Measurements from ENCODE around the gene SYNE2. TPM values are rescaled to one million over a fixed set of nuclear protein-coding genes. Genes with fewer than 3 reads are reported as not detected.

The SYNE2 gene
- total and polyA plus RNA-seq, 9 donors = 65.1 to 262 (median 180) TPM

DNA sequence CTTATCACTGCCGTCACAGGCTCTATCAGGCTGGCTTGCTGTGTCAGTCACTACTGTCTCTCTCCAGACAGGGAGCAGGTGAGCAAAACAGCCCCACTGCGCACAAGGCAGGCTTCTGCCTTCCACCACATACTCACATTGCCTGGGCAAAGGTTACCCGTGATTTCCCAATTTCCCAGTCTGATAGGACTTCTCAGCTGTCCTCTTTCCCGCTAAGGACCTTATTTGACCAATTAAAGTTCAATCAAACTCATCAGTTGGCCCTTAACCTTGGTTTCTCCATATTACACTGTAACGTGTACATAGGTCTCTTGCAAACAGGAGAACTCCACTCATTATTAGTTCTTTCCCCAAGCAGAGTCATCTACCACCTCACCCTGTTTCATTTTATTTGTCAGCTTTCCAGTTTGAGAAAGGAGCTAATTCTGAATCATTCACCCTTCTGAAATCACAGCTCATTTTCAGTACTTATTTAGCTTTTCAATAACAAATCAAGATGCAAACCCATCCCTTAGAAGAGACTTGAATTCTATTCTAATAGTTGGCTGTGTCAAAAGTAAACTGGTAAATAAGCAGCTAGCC, 270.5 kb downstream of the SYNE2 start:
- Histone ChIP-seq H3K27me3 (no peaks in the 10 kb centered on the region), H3K4me1 (ENCODE audit: insufficient read depth) (no peaks in the 10 kb centered on the region), H3K36me3 (no peaks in the 10 kb centered on the region), H3K9me3 (no peaks in the 10 kb centered on the region), H3K4me3 (no peak overlapping the region), H3K27ac (no peak overlapping the region)
- intact Hi-C loops (cut with DNase I) = no loop called here
- no peak for DNase-seq
- TF ChIP-seq, protein P1, sequence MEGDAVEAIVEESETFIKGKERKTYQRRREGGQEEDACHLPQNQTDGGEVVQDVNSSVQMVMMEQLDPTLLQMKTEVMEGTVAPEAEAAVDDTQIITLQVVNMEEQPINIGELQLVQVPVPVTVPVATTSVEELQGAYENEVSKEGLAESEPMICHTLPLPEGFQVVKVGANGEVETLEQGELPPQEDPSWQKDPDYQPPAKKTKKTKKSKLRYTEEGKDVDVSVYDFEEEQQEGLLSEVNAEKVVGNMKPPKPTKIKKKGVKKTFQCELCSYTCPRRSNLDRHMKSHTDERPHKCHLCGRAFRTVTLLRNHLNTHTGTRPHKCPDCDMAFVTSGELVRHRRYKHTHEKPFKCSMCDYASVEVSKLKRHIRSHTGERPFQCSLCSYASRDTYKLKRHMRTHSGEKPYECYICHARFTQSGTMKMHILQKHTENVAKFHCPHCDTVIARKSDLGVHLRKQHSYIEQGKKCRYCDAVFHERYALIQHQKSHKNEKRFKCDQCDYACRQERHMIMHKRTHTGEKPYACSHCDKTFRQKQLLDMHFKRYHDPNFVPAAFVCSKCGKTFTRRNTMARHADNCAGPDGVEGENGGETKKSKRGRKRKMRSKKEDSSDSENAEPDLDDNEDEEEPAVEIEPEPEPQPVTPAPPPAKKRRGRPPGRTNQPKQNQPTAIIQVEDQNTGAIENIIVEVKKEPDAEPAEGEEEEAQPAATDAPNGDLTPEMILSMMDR (IDR thresholded peaks at IDR 0.05) = no peak
- TF ChIP-seq POLR2A (IDR thresholded peaks at IDR 0.05) = no peak
- no peak for TF ChIP-seq EP300 (IDR thresholded peaks at IDR 0.05)
- WGBS, 3 donors = 96 to 99% (median 96%) methylated on average over 5 of the region's 5 CpGs

DNA sequence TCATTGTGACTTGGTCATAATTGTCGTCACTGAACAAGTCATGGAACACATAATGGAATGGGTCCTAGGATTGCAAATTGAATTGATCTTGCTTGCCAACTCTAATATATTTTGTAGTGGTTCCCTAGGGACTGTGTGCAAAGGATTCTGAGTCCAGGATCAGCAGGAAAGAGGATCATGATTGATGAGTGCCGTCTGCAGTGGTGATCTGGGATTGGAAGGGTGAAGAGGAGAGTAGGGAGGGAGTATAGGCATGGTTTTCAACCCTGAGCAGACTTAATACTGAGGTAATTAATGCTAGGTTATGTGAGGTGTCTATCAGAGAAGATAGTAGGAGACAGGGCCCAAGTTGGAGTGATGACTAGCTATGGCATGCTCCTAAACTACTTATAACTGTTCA, 272.5 kb downstream of the SYNE2 start:
- Histone ChIP-seq H3K4me1 (ENCODE audit: insufficient read depth) (no peaks in the 10 kb centered on the region), H3K36me3 (no peaks in the 10 kb centered on the region)
- intact Hi-C loops (cut with DNase I) = no loop called here

DNA sequence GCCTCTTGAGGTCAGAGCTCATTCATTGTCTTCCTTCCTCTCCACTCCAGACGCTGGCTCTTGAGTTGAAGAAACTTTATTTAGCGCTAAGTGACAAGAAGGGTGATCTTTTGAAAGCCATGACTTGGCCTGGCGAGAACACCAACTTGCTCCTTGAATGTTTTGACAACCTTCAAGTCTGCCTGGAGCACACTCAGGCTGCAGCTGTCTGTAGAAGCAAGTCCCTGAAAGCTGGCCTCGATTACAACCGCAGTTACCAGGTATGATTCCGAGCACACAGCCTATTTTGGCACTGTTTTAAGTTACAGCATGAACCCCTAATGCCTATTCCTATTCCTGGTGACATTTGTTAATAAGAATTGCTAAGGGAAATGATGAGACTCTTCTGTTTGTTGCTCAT, 273.7 kb downstream of the SYNE2 start:
- WGBS, 3 donors = 94 to 96% (median 95%) methylated on average over 6 of the region's 6 CpGs
- no peak for DNase-seq
- H3K27ac ChIP-seq = no peak overlapping the region
- intact Hi-C loops (cut with DNase I) = no loop called here
- H3K36me3 ChIP-seq = no peaks in the 10 kb centered on the region
- no peak overlapping the region for H3K4me3 ChIP-seq
- H3K27me3 ChIP-seq = no peaks in the 10 kb centered on the region
- H3K4me1 ChIP-seq (ENCODE audit: insufficient read depth) = no peaks in the 10 kb centered on the region
- no peaks in the 10 kb centered on the region for H3K9me3 ChIP-seq
- TF ChIP-seq, protein P1 (IDR thresholded peaks at IDR 0.05) = no peak
- no peak for TF ChIP-seq EP300 (IDR thresholded peaks at IDR 0.05)
- no peak for TF ChIP-seq POLR2A (IDR thresholded peaks at IDR 0.05)

More for the DNA sequence above, 272.5 kb downstream of the SYNE2 start:
- TF ChIP-seq, protein P1 (IDR thresholded peaks at IDR 0.05) = no peak
- TF ChIP-seq POLR2A (IDR thresholded peaks at IDR 0.05) (no peak), EP300 (IDR thresholded peaks at IDR 0.05) (no peak)
- H3K27ac ChIP-seq = no peak overlapping the region
- no peak overlapping the region for H3K4me3 ChIP-seq
- no peaks in the 10 kb centered on the region for H3K27me3 ChIP-seq
- no peaks in the 10 kb centered on the region for H3K9me3 ChIP-seq
- no peak for DNase-seq
- 85 to 99% (median 96%) methylated on average over 2 of the region's 2 CpGs for WGBS, 3 donors

DNA sequence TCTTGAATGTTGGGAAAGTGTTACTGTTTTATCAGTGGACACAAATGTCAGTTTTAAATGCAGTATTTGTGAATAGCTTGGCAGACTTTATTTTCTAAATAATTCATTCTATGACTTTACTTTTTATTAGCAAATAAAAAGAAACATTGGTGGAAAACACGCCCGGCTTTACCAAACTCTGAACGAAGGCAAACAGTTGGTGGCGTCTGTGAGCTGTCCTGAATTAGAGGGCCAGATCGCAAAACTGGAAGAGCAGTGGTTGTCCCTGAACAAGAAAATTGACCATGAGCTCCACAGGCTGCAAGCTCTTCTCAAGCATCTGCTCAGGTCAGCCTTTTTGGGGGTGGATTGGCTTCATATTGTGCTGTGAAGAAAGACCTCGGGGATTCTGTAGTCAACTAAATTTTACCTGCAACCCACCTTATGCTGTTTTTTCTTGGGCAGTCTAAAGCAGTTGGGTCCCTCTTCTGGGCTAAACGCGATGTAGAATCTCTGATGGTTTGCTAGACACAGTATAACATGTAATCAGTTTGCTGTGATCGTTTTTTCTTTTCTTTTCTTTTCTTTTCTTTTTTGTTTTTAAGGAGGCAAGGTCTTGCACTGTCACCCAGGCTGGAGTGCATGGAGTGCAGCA, 285.0 kb downstream of the SYNE2 start:
- no peak overlapping the region for H3K27ac ChIP-seq
- intact Hi-C loops (cut with DNase I) = loop anchor here in 3 of 4 donors (5.0 to 10.0 kb wide), 2 partner anchors 157 to 165 kb away; partner anchors contain the start of gene ESR2 (in 2 of the 3)
- 58 to 72% (median 59%) methylated on average over 9 of the region's 9 CpGs for WGBS, 3 donors
- H3K27me3 ChIP-seq = no peaks in the 10 kb centered on the region
- DNase-seq = peak; percentile 27 to 58 (median 46)
- H3K9me3 ChIP-seq = no peaks in the 10 kb centered on the region
- no peak overlapping the region for H3K4me3 ChIP-seq
- no peaks in the 10 kb centered on the region for H3K4me1 ChIP-seq (ENCODE audit: insufficient read depth)
- no peaks in the 10 kb centered on the region for H3K36me3 ChIP-seq
- TF ChIP-seq, protein P1 (IDR thresholded peaks at IDR 0.05) = peak in 1 of 3 donors; percentile 27
- no peak for TF ChIP-seq POLR2A (IDR thresholded peaks at IDR 0.05)
